Measurements from ENCODE around the gene TANGO2.

Gene TANGO2

DNA sequence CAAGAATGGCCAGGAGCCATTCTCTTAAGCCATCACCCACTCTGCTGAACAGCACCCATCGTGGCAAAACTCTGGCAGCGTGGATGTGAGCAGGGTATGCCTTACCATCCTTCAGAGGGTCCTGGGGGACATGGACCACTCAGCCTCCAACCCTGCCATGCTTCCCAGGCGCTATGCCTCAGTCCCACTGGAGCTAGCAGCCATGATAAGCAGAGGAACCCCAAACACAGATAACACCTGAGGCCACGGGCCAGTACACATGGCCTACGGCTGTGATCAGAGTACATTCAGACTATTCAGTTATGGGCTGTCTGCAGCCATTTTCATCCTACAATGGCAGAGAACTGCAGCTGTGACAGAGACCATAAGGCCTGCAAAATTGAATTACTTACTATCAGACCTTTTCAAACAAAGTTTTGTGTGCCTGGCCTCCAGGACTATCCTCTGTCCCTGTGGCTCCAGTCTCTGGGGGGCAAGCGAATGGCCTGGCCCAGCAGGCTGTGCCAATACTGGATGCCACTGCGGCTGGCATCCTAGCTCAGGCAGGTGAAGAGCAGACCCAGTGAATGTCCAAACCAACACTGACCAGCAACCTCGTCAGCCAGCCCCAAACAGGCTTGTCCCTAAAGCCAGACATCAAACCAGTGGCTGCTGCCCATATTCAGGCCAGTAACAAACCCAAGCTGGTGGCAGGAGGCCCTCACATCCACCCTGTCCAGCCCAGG lies 11.2 kb upstream of the TANGO2 start:
- DNase-seq, result no peak
- TF ChIP-seq, protein P1, sequence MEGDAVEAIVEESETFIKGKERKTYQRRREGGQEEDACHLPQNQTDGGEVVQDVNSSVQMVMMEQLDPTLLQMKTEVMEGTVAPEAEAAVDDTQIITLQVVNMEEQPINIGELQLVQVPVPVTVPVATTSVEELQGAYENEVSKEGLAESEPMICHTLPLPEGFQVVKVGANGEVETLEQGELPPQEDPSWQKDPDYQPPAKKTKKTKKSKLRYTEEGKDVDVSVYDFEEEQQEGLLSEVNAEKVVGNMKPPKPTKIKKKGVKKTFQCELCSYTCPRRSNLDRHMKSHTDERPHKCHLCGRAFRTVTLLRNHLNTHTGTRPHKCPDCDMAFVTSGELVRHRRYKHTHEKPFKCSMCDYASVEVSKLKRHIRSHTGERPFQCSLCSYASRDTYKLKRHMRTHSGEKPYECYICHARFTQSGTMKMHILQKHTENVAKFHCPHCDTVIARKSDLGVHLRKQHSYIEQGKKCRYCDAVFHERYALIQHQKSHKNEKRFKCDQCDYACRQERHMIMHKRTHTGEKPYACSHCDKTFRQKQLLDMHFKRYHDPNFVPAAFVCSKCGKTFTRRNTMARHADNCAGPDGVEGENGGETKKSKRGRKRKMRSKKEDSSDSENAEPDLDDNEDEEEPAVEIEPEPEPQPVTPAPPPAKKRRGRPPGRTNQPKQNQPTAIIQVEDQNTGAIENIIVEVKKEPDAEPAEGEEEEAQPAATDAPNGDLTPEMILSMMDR (IDR thresholded peaks at IDR 0.05), result no peak
- H3K4me3 Mint-ChIP-seq, result no peak overlapping the region
- H3K9me3 Mint-ChIP-seq, result peaks cover 11% of the 10 kb centered on the region
- peaks cover 17% of the 10 kb centered on the region for H3K27me3 Mint-ChIP-seq (ENCODE audit: low read depth, poor library complexity)
- H3K36me3 Mint-ChIP-seq (ENCODE audit: low read depth), result peaks cover 9% of the 10 kb centered on the region
- H3K27ac Mint-ChIP-seq, result no peak overlapping the region
- peaks cover 18% of the 10 kb centered on the region for H3K4me1 Mint-ChIP-seq

DNA sequence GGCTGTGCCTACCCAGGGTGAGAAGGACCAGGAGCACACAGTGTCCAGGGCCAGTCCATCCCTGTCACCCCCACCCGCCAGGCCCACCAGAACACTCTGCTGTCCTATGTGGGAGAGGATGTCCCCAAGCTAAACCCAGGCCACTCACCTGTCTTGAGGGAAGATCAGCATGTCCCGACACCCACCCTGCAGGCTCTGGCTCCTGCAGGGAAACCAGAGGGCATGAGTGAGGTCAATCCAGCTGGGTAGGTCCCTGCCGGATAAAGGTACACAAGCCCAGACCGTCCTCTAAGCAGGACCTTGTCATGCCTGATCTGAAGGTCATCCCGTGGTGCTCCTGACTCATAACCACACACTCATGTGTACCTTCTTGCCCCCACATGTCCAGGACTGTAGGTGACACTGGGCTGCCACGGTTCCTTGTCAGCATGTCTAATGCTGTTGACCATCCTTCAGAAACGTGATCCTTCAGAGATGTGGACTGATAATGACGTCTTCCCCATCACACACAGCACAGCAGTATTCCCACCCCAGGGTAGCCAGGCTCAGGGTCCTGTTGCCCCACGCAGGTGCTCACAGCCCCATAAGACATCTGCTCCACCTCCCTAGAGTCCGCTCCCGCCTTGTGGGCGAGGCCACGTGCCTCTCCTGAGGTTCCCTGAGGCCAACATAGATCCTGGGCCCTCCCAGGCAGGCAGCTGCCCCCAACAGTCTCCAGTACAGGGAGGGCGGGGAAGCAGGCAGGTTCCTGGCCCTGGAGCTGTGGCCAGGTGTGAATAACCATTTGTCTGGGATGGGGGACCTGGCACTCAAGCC lies 10.4 kb upstream of the TANGO2 start:
- H3K27ac Mint-ChIP-seq, result no peak overlapping the region
- H3K9me3 Mint-ChIP-seq, result peaks cover 5% of the 10 kb centered on the region
- no peak for DNase-seq

DNA sequence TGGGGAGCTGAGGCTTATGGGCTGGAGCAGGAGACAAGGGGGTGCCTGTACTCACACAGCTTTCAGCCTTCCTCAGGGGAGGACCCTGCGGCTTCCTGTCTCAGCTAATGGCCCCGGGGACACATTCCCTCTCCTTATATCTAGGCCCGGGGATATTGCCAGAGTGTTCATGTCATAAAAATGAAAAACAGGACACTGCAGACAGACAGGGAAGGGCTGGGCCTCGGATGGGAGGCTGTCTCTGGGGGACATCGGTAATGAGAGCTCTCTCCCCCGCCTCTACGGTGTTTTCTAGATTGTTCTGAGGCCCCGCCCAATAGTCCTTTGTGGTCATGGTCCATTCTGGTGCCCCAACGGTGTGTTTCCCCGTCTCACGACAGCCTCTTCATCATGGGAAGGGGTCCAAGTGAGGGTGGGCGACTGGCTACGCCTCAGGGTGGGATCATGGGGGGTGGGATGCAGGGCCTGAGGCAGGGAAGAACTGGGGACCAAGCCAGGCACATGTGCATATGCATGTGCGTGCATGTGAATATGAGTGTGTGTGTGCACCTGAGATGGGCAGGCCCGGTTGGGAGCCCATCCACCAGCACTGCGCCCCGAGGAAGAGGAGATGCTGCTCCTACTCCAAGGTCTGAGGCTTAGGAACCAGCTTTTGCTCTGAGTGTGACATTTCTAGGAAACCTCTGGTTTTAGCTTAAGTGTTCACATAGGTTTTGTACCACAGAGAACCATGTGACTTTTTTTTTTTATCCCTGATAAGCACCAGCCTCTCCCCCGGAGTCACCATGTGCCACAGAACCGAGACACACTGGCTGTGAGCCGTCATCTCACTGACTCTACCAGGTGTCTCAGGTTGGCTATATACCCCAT lies 9.6 kb upstream of the TANGO2 start:
- Mint-ChIP-seq H3K4me1 (peaks cover 14% of the 10 kb centered on the region), H3K36me3 (ENCODE audit: low read depth) (no peaks in the 10 kb centered on the region), H3K9me3 (no peaks in the 10 kb centered on the region), H3K27me3 (ENCODE audit: low read depth, poor library complexity) (peaks cover 27% of the 10 kb centered on the region), H3K4me3 (no peak overlapping the region), H3K27ac (no peak overlapping the region)
- DNase-seq, result no peak
- TF ChIP-seq, protein P1 (IDR thresholded peaks at IDR 0.05), result no peak

More for the DNA sequence above, 10.4 kb upstream of the TANGO2 start:
- H3K4me3 Mint-ChIP-seq, result no peak overlapping the region
- H3K27me3 Mint-ChIP-seq (ENCODE audit: low read depth, poor library complexity), result peaks cover 25% of the 10 kb centered on the region
- H3K36me3 Mint-ChIP-seq (ENCODE audit: low read depth), result peaks cover 4% of the 10 kb centered on the region
- TF ChIP-seq, protein P1 (IDR thresholded peaks at IDR 0.05), result no peak
- H3K4me1 Mint-ChIP-seq, result peaks cover 18% of the 10 kb centered on the region

DNA sequence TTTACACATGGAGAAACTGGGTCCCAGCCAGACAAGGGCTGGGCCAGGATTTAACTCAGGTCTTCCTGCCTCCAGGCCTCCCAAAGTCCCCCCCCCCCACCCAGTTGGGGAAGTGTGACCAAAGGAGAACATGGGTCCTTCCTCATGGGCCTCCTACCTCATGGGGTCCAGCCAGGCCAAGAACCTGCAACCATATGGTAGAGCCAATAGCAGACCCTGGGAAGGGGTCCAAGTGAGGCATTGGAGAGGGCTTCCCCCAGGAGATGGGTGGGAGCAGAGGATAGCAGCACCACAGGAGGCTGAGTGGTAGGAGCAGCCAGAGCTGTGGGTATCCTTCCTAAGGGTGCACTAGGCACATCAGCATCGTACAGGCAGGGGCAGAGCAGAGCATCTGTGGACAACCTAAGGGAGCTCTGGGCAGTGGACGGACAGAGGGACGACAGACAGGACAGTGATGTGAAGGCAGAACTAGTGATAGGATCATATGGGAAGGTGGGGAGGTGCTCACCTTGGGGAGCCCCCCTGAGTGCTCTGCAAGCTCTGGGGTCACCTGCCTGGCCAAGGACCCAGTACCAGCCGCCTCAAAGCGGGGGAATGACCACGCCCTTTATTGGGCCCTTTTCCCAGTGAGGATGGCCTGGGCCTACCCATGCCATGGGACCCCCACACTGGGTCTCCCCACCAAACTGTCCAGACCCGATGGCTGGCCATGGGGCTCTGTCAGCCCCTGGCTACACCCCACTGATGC lies 8.7 kb upstream of the TANGO2 start:
- no peaks in the 10 kb centered on the region for H3K9me3 Mint-ChIP-seq
- no peak for DNase-seq
- peaks cover 33% of the 10 kb centered on the region for H3K27me3 Mint-ChIP-seq (ENCODE audit: low read depth, poor library complexity)
- no peaks in the 10 kb centered on the region for H3K36me3 Mint-ChIP-seq (ENCODE audit: low read depth)
- TF ChIP-seq, protein P1 (IDR thresholded peaks at IDR 0.05), result no peak
- H3K27ac Mint-ChIP-seq, result no peak overlapping the region
- peaks cover 14% of the 10 kb centered on the region for H3K4me1 Mint-ChIP-seq
- no peak overlapping the region for H3K4me3 Mint-ChIP-seq

DNA sequence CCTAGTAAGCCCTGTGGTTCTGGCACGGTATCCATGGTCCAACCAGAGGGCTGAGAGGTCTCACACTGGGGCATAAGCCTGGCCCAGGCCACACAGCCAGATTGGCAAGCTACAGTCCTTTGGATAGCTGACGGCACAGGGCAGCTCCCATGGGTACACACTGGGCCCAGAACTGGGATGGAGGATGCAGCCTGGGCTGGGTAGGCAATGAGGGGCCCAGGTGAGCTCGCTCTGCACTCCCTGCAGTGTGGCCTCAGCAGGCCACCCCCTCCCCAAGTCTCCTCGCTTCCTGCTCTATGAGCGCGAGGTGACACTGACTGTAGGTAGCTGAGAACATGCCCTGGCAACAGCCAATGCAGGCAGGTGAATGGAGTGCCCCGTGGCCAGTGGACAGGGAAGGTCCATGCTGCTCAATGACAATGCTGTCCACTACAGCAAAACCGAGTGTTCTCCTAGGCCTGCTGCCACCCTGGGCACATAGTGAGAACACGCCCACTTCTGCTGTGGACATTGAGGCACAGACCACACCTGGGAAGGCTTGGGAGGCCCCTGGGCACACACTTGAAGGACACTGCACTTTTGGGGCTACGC lies 8.1 kb upstream of the TANGO2 start:
- DNase-seq, result no peak
- TF ChIP-seq, protein P1 (IDR thresholded peaks at IDR 0.05), result no peak
- H3K27ac Mint-ChIP-seq, result no peak overlapping the region
- no peaks in the 10 kb centered on the region for H3K9me3 Mint-ChIP-seq
- no peaks in the 10 kb centered on the region for H3K36me3 Mint-ChIP-seq (ENCODE audit: low read depth)
- peaks cover 7% of the 10 kb centered on the region for H3K4me1 Mint-ChIP-seq
- H3K27me3 Mint-ChIP-seq (ENCODE audit: low read depth, poor library complexity), result peaks cover 40% of the 10 kb centered on the region
- H3K4me3 Mint-ChIP-seq, result no peak overlapping the region
